Pancreas (tissue), 10 donors: ENCODE measurements around the gene DHRSX. TPM values are rescaled to one million over a fixed set of nuclear protein-coding genes. Genes with fewer than 3 reads are reported as not detected.
"Not testable (repeated sequence)": the region's sequence is repeated elsewhere in the genome, so short reads cannot be mapped to it uniquely, and the experiment has no call there.

Source experiments
- ATAC-seq, 4 donors: fragments of 200-7000 bp; cut with Tn5 transposase; one replicate each; pipeline versions ENCODE4 v1.8.0 to v1.9.1; 2020; ENCODE audit warnings: mild to moderate bottlenecking in 4 of 4, moderate library complexity in 4 of 4
- DNase-seq, 6 donors: peaks; one replicate each; pipeline ENCODE4 v3.0.0-alpha.2; 2020
- FAIRE-seq: peaks from 2 replicates; lab custom pipeline; 2012; peaks lifted over from hg19 to GRCh38; lab: Jason Lieb, UNC
- H3K27ac ChIP-seq, 4 donors: fragments of 200-600 bp; sonication (generic); 1 replicate in 3 of 4; 2 replicates in 1 of 4; pipeline versions ENCODE4 v1.5.0 to v1.8.0; 2020
- H3K27me3 ChIP-seq, 4 donors: fragments of 200-600 bp; one replicate each; pipeline ENCODE4 v1.8.0; 2021
- H3K36me3 ChIP-seq, 3 donors: fragments of 200-600 bp; sonication (generic) in 1 of 3; one replicate each; pipeline versions ENCODE4 v1.5.0 to v1.8.0; 2020 to 2021
- H3K4me1 ChIP-seq, 3 donors: fragments of 200-600 bp; one replicate each; pipeline ENCODE4 v1.8.0; 2021
- H3K4me3 ChIP-seq, 4 donors: fragments of 200-600 bp; sonication (generic) in 2 of 4; one replicate each; pipeline versions ENCODE4 v1.5.0 to v1.8.0; 2020 to 2021
- H3K9me3 ChIP-seq, 4 donors: fragments of 200-600 bp; one replicate each; pipeline ENCODE4 v1.8.0; 2021
- WGBS, 2 donors: extraction: QIAGEN DNeasy Blood & Tissue Kit; methylation state at CpG; one replicate each; pipeline ENCODE4 v1.1.7; 2013; 5-methylcytosine and 5-hydroxymethylcytosine counted together
- intact Hi-C, 3 donors: fragments of 100-400 bp; cut with DNase I; formaldehyde crosslinking; loops; one replicate each; pipeline versions ENCODE4 v1.11.1 to v1.14.2; 2022
- polyA plus RNA-seq, 2 donors: library from polyadenylated mRNA; stranded (reverse); fragments of 200-250 nt; gene quantifications; one replicate each; pipeline ENCODE4 v1.2.3, GENCODE V29; 2013
- total RNA-seq, 6 donors: library from RNA; stranded (reverse); fragmentation: NEBNext Ultra II Directional in 4 of 6; extraction: Animal tissue kit (Norgen Biotek cat#: 25700) in 4 of 6; gene quantifications; one replicate each; pipeline versions ENCODE4 v1.2.1 to v1.2.4, GENCODE V29; 2021 to 2023
- TF ChIP-seq, protein P1 (sequence below), 4 donors: fragments of 200-600 bp; sonication (generic) in 3 of 4; IDR thresholded peaks; one replicate each; pipeline versions ENCODE4 v1.5.0 to v1.8.0; 2021; ENCODE audit warnings: antibody characterized with exemption in 4 of 4
- donor health status: healthy with polysubstance abuse.
- donor health status: DM: no; HTN: no; CAD: no; lungs with moderate emphysema.
- donor health status: DM: no; HTN: no; CAD: no.
- donor health status: control.
- donor health status: control.
- donor health status: Bipolar disorder and iron deficiency.
- donor health status: DM: yes; HTN: yes; CAD: no.
- donor health status: DM: no; HTN: no; CAD: no.
- donor health status: DM: no; HTN: no; CAD: no.
- donor health status: DM: yes; HTN: yes; CAD: no.

Gene DHRSX
- total and polyA plus RNA-seq, 8 donors = 8.1 to 26.5 (median 17.2) TPM

DNA sequence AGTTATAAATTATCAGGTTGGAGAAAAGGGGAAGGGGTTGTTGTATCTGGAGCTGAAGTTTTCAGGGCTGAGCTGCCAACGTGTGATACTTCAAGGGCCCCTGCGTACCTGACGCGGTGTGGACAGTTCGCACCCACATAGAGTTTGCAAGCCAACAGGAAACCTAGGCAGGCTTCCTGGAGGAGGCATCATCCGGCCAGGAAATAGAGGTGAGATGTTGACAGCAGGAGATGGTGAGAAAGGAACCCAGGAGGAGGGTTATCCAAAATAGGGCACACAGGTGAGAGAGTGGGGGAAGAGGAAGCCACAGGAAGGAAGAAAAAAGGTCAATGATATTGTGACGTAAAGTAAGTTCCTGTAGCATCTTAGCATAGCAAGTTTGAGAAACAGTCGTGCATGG, 127.2 kb downstream of the DHRSX start:
- no peak overlapping the region for H3K27ac ChIP-seq
- DNase-seq (no peak), FAIRE-seq (no peak), ATAC-seq (no peak)
- TF ChIP-seq, protein P1, sequence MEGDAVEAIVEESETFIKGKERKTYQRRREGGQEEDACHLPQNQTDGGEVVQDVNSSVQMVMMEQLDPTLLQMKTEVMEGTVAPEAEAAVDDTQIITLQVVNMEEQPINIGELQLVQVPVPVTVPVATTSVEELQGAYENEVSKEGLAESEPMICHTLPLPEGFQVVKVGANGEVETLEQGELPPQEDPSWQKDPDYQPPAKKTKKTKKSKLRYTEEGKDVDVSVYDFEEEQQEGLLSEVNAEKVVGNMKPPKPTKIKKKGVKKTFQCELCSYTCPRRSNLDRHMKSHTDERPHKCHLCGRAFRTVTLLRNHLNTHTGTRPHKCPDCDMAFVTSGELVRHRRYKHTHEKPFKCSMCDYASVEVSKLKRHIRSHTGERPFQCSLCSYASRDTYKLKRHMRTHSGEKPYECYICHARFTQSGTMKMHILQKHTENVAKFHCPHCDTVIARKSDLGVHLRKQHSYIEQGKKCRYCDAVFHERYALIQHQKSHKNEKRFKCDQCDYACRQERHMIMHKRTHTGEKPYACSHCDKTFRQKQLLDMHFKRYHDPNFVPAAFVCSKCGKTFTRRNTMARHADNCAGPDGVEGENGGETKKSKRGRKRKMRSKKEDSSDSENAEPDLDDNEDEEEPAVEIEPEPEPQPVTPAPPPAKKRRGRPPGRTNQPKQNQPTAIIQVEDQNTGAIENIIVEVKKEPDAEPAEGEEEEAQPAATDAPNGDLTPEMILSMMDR (IDR thresholded peaks at IDR 0.05) = no peak
- no peaks in the 10 kb centered on the region for H3K4me1 ChIP-seq
- no peaks in the 10 kb centered on the region for H3K9me3 ChIP-seq
- H3K36me3 ChIP-seq = no peaks in the 10 kb centered on the region
- H3K4me3 ChIP-seq = no peak overlapping the region
- intact Hi-C loops = no loop called here
- no peaks in the 10 kb centered on the region for H3K27me3 ChIP-seq
- WGBS, 2 donors = 91 to 92% methylated on average over 8 of the region's 8 CpGs

DNA sequence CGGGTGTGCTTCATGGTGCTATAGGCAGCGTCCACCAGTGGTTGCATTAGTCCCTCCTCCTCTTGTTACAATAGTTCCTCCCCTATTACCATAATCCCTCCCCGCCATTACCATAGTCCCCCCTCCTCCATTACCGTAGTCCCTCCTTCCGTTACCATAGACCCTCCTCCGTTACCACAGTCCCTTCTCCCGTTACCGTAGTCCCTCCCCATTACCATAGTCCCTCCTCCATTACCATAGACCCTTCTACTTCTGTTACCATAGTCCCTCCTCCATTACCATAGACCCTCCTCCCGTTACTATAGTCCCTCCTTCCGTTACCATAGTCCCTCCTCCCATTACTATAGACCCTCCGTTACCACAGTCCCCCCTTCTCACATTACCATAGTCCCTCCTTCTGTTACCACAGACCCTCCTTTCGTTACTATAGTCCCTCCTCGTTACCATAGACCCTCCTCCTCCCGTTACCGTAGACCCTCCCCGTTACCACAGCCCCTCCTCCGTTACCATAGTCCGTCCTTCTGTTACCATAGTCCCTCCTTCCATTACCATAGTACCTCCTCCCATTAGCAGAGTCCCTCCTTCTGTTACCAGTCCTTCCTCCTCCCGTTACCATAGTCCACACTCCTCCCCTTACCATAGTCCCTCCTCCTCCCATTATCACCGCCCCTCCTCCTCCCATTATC, 129.6 kb downstream of the DHRSX start:
- no peak for FAIRE-seq
- peak in 1 of 4 donors; percentile 29 for ATAC-seq
- Histone ChIP-seq H3K4me3 (no peak overlapping the region), H3K4me1 (no peaks in the 10 kb centered on the region), H3K36me3 (no peaks in the 10 kb centered on the region), H3K9me3 (no peaks in the 10 kb centered on the region), H3K27me3 (no peaks in the 10 kb centered on the region), H3K27ac (no peak overlapping the region)
- DNase-seq = no peak
- TF ChIP-seq, protein P1 (IDR thresholded peaks at IDR 0.05) = no peak
- WGBS, 2 donors = 89 to 91% methylated on average over 20 of the region's 20 CpGs
- intact Hi-C loops = no loop called here

DNA sequence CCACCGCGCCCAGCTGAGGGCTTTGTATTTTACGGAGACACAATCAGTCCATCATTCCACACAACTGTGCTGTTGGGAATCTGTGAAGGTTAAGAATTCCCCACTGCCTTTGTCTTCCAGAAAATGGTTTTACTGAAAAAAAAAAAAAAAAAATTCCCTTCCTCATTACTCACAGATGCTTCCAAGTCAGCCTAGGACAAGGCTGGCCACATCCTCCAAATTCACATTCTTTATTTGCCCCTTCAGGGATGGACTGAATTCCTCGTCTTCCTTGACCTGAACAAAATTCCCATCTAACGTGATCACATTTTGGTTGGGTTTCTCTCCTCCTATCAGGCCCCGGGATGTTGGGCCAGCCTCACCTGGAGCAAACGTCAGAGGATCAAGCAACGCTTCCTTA, 130.3 kb downstream of the DHRSX start:
- Histone ChIP-seq H3K4me3 (no peak overlapping the region), H3K27me3 (no peaks in the 10 kb centered on the region), H3K27ac (no peak overlapping the region), H3K9me3 (no peaks in the 10 kb centered on the region), H3K4me1 (no peaks in the 10 kb centered on the region), H3K36me3 (no peaks in the 10 kb centered on the region)
- no peak for DNase-seq
- intact Hi-C loops = no loop called here
- FAIRE-seq = no peak
- TF ChIP-seq, protein P1 (IDR thresholded peaks at IDR 0.05) = no peak
- ATAC-seq = no peak
- WGBS, 2 donors = 95 to 97% methylated on average over 8 of the region's 8 CpGs

DNA sequence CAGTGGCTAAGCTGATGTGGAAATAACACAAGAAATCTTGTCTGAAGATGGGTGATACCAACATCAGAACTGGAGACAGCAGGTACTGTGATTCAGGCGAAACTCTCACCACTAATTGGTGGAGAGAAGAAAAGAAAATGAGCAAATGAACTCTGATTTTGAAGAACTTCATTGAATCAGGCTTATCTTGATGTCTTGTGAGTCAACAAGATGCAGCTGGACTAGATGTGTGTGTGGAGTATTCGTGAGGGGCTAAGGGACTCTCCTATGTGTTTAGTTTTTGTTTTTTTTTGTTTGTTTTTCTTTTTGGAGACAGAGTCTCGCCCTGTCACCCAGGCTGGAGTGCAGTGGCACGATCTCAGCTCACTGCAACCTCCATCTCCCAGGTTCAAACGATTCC, 131.6 kb downstream of the DHRSX start:
- Histone ChIP-seq H3K4me3 (no peak overlapping the region), H3K9me3 (no peaks in the 10 kb centered on the region), H3K4me1 (no peaks in the 10 kb centered on the region), H3K27ac (no peak overlapping the region), H3K27me3 (no peaks in the 10 kb centered on the region), H3K36me3 (no peaks in the 10 kb centered on the region)
- TF ChIP-seq, protein P1 (IDR thresholded peaks at IDR 0.05) = no peak
- DNase-seq (no peak), ATAC-seq (no peak), FAIRE-seq (no peak)
- intact Hi-C loops = no loop called here
- whole genome bisulfite sequencing, 2 donors = 85 to 90% methylated on average over 5 of the region's 5 CpGs

DNA sequence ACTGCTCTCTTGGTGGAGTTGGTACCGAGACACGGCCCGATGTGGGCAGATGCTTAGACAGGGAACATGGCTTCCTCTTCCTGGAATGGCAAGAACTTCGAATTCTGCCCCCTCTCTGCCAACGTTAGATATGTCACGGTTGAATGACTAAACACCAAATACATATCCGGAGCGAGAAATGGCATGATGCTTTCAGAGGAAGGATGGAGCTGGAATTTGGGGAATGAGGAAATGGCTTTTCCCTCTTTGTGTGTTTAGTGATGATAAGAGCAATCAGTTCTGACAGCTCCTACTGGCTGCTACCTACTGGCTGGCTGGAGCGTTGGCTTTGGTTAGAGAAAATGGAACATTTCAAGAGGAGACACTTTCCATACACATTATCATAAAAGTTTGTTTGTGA, 140.0 kb downstream of the DHRSX start:
- ATAC-seq (peak; percentile 31 to 71 (median 56)), FAIRE-seq (no peak), DNase-seq (no peak)
- H3K4me1 ChIP-seq = no peaks in the 10 kb centered on the region
- TF ChIP-seq, protein P1 (IDR thresholded peaks at IDR 0.05) = no peak
- no peak overlapping the region for H3K27ac ChIP-seq
- H3K27me3 ChIP-seq = no peaks in the 10 kb centered on the region
- WGBS, 2 donors = 64 to 67% methylated on average over 9 of the region's 9 CpGs
- intact Hi-C loops = no loop called here
- H3K4me3 ChIP-seq = no peak overlapping the region
- H3K9me3 ChIP-seq = no peaks in the 10 kb centered on the region
- no peaks in the 10 kb centered on the region for H3K36me3 ChIP-seq

DNA sequence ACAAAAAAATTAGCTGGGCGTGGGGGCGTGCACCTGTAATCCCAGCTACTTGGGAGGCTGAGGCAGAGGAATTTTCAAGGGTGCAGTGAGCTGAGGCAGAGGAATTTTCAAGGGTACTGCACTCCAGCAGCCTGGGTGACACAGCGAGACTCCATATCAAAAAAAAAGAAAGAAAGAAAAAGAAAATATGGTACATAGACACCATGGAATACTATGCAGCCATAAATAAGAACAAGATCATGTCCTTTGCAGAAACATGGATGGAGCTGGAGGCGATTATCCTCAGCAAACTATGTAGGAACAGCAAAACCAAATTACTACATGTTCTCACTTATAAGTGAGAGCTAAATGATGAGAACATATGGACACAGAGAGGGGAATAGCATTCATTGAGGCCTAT, 141.3 kb downstream of the DHRSX start:
- H3K27ac ChIP-seq, DNase-seq, H3K27me3 ChIP-seq, ATAC-seq, intact Hi-C loops, H3K36me3 ChIP-seq, H3K9me3 ChIP-seq, H3K4me3 ChIP-seq, H3K4me1 ChIP-seq, FAIRE-seq: not testable (repeated sequence)
- 86 to 97% methylated on average over 4 of the region's 4 CpGs for WGBS, 2 donors
